Middle frontal gyrus (tissue), 1 donor: ENCODE results near the gene FANCI.

Source experiments
- DNase-seq: peaks from one replicate; pipeline ENCODE4 v3.0.0-alpha.2; 2015; ENCODE audit warnings: low spot score; ENCODE audit errors: extremely low spot score

Gene FANCI

GRCh38 chr15:89305395-89305794, 61.6 kb downstream of the FANCI start:
- no peak for DNase-seq

GRCh38 chr15:89307046-89307587, 63.3 kb downstream of the FANCI start:
- DNase-seq = no peak

DNA sequence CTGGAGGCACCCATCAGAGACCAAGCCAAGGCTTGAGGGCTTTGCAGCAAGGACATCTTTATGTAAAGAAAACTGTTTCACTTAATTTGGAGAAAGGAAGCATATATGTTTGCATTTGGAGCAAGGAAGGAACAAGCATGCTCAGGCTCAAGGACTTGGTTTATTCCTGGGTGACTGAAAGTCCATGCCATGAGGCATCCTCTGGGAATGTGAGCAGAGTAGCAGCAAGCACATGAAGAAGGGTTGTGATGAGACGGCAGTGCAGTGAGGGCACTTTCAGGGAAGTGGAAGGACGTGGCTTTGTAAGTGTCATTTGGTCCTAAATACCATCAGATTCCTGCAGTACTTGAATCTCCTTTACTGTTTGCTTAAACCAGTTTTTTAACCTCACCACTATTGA, 64.0 kb downstream of the FANCI start:
- DNase-seq = no peak

- no peak for DNase-seq
Observed at GRCh38 chr15:89308236-89308635, 64.5 kb downstream of the FANCI start.

GRCh38 chr15:89309993-89310392, 66.2 kb downstream of the FANCI start:
- DNase-seq = no peak

DNA sequence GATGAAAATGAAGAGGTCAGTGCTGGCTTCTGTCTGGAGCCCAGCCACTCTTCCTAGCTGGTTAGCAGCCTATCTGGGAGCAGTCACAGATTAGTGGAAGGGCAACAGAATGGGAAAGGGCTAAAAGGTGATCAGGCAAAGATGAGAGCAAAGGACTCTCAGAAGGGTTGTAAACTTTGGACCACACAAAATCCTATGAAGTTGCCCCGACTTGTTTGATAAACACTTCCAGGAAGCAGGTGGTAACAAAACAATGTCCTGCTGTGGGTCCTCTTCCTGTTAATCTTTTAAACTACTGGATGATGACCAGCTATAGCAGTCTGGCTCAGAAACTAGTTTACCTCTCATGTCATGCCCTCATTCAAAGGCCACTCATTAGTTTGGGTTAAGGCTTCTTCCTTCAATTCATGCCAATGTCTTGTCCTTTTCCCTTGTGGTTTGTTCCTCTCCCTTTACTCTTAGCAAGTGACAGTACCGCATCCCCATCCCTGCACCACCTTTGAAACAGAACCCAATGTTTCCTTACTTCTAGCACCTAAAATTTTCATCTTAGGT, 71.7 kb downstream of the FANCI start:
- no peak for DNase-seq

DNA sequence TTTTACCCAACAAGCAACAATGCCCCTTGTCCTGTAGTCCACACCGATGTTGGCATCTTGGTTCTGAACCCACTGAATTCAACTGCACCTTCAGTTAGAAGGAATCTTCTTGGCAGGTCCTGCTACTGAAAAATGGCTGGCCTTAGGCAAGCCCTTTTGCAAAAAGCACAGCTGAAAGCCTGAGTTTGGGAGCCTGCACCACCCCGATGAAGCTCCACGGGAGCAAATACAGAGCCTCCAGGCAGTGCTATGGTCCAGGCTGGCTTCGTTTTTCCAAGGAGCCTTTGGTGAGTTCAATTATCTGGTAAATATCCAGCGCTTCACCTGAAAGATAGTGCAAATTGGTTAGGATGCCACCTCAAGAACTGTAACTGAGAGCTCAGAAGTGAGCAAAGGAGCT, 72.7 kb downstream of the FANCI start:
- DNase-seq = no peak

- DNase-seq = no peak
Observed at GRCh38 chr15:89317186-89317720, 73.5 kb downstream of the FANCI start.

DNA sequence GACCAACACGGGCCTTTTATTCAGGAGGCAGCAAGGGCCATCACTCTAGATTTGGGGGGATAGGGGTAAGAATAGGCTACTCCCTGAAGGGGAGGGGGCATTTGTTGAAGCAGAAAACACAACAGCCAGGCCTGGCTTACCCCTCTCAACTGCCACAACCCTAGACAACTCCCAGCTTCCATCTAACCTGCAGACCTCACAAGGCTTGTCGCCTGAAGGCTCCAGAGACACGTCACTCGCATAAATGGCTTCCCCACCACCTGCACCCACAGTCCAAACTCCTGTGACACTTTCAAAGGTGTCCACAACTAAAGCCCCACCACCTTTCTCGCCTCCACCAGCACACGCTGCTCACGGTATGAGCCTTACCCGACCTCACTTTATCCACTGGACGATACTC, 75.9 kb downstream of the FANCI start:
- no peak for DNase-seq

GRCh38 chr15:89320200-89320599, 76.4 kb downstream of the FANCI start:
- no peak for DNase-seq

DNA sequence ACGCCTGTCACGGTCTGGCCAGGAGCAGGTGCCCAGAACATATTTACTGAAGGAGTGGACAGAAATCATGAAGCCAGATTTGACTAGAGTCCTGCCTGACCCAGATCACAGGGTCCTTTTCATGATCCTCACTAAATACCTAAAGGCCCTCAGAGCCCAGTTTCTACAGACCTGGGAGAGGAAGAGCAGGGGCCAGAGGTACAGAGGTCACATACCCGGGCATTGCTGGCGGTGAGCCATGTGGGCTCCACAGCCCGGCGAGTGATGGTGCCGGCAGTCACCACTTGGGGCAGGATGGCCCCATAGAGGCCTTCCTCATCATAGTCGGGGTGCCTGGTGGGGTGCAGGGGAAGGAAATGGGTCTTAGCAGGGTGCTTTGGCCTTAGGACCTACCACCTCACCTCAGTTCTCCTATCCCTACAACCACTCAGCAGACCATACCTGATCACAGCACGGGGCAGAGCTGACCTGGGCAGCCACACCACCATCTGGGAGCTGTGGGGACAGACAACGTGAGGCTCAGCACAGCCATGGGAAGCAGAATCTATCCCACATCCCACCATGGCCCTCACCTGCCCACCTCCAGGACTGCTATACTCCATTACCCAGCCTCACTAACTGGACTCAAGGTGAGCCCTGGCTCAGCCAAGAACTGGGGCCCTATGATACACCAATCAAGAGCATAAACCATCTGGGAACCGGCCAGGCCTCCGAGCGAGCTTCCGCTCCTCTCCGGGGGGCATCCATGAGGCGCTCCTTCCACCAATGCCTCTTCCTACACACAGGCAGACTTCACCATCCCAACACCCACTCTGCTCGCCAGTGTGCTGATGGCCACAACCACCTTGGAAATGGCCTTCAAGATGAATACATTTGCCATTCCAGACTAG, 78.0 kb downstream of the FANCI start:
- DNase-seq = no peak

GRCh38 chr15:89322822-89323221, 79.0 kb downstream of the FANCI start:
- no peak for DNase-seq

DNA sequence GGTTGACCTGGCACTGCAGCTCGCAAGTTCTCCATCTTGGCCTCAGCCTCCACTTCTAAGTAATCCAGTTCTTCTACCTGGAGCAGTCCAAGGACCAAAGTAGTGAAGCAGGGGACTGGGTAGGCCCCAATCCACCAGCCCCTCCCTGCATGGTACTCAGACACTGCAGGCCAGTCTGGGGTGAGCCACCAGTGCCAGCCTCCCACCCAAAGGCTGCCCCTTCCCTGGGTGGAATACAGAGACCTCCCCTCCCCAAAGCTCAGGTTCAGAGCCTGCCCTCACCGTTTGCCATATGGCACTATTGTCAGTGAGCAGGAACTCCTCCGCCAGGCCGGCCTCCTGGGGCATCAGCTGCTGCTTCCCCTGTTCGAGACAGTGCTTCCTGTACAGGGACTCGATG, 80.0 kb downstream of the FANCI start:
- DNase-seq = no peak

DNA sequence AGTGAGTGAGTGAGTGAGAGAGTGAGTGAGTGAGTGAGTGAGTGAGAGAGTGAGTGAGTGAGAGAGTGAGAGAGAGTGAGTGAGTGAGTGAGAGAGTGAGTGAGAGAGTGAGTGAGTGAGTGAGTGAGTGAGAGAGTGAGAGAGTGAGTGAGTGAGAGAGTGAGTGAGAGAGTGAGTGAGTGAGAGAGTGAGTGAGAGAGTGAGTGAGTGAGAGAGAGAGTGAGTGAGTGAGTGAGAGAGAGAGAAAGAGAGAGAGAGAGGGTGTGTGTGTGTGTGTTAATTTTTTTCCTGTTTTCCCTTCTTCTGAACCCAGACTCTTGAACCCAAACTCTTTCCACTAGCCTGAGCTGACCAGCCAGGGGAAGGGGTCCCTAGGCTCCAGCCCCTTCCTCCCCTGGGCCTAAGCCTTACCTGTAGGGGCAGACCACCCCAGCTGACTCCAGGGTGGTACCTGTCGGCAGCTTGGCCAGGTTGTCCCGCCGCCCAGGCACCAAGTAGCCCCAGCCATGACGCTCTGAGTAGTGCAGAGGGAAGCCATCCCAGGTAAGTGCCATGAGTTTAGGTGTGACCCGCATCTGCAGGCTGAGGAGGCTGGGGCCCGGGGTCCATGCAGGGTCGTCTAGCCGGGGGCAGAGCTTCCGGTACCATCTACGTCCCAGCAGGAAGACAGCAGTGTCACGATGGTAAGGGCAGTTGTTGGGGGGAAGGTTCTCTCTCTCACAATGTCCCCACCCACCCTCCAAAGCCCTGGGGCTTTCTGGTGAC, 81.4 kb downstream of the FANCI start:
- DNase-seq = no peak

DNA sequence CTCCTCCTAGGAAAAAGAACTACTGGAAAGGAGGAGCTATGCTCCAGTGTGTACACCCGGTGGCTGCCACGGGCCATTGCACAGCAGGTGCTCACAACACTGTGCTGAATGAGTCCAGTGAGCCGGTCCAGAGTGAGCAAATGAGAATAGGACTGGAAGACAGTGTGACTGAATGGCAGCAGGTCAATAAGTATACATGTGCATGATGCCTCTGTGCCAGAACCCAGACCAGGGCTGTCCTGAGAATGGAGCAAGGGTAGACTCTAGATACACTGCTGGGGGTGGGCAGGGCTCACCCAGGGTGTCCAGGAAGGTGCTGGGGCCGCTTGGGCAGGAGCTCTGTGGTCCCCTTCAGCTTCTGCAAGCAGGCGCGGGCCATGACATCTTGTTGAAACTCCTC, 82.5 kb downstream of the FANCI start:
- DNase-seq = no peak

GRCh38 chr15:89327113-89327512, 83.3 kb downstream of the FANCI start:
- DNase-seq = no peak

DNA sequence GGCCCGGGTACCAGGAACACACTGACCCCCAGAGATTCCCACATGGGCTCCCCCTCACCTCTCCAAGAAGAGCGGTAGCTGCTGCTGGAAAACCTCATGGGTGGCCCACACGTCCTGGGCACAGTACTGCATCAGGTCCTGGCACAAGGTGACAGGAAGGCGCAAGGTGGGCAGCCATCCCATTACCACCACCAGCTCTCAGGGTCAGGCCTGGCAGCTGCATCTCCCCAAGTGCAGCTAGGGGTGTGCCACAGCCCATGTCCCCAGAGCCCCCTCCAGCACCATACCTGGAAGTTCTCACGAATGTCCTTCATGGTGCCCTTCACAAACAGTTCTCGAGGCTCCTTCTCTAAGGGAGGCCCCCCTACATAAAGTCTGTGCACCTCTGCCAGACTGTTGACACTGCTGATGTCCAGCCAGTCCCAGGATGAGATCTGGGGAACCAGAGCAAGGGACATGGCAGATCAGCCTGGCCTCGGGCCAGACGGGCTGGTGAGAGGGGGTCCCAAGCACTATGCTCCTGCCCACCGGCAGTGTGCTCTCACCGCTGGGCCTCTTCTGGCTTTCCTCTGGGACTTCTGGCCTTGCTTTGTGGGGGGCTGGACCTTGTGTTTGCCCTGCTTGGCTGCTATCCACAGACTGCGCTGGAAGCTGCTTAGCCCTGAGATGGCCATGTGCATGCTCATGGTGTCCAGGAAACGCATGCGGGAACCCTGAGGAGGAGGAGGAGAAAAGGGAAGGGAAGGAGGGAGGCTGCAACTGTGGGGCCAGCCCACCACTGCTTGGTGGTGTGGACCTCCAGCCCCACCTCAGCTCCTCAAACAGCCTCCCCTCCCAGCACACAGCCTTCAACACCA, 84.8 kb downstream of the FANCI start:
- DNase-seq = no peak

DNA sequence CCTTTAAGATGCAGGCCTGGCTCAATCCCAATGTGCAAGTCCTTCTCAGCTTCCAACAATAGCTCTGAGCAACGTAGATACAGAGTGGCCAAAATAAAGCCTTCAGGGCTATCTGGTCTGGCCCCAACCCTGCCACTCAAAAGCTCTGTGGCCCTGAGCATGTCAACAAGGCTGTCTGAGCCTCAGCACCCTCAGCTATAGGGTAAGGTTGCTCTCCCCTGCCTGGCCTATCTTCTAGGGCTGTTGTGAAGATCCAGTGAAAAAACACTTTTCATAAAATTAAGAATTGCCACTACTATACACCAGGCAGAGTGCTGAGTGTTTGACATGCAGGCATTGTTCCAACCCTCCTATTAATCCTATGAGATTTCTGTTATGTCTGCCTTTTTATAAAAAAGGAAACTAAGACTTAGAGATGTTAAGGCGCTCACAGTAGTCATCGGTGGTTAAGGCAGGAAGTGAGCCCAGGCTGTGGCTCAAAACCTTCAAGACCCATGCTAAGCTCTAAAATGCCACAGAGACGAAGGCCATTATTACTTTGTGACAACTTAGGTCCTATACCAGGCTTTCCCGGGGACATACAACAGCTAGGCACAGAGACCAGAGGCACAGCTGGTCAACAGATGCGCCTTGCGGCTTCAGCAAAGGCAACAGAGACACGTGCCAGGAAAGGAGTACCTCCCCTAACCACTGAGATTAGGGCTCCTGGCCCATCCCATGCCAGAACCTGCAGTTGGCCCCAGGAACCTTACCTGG, 85.7 kb downstream of the FANCI start:
- DNase-seq = no peak

GRCh38 chr15:89330119-89330518, 86.3 kb downstream of the FANCI start:
- no peak for DNase-seq
